Adipocyte (in vitro differentiated cells): ENCODE data around the gene OSMR.

Experiments
- DNase-seq: peaks from one replicate; pipeline ENCODE4 v3.0.0-alpha.2; 2015; ENCODE audit warnings: low read depth
- H3K27me3 ChIP-seq: replicated peaks from 2 replicates; pipeline ENCODE4 v1.7.0; 2013; ENCODE audit warnings: mild to moderate bottlenecking, low read length, moderate library complexity; ENCODE audit not compliant: control insufficient read depth, insufficient read depth
- H3K36me3 ChIP-seq: 2 replicates; pipeline ENCODE4 v1.7.0; 2013; ENCODE audit warnings: low read length, mild to moderate bottlenecking, moderate library complexity; ENCODE audit not compliant: control insufficient read depth, insufficient read depth, severe bottlenecking
- H3K4me1 ChIP-seq: 2 replicates; pipeline ENCODE4 v1.7.0; 2013; ENCODE audit warnings: mild to moderate bottlenecking, low read length, moderate library complexity; ENCODE audit not compliant: control insufficient read depth, insufficient read depth
- H3K4me3 ChIP-seq: 2 replicates; pipeline ENCODE4 v1.7.0; 2013; ENCODE audit warnings: mild to moderate bottlenecking, low read length, moderate library complexity
- H3K9ac ChIP-seq: 2 replicates; pipeline ENCODE4 v1.7.0; 2013; ENCODE audit warnings: mild to moderate bottlenecking, low read length, moderate library complexity
- H3K9me3 ChIP-seq: 2 replicates; pipeline ENCODE4 v1.7.0; 2013; ENCODE audit warnings: mild to moderate bottlenecking, low read length, moderate library complexity; ENCODE audit not compliant: control insufficient read depth

OSMR gene

GRCh38 chr5:38845526-38846378 lies at the start of gene OSMR:
Gene OSMR, plus strand, starts transcription at chr5:38846012. Its CDS starts 23,033 bp downstream, at chr5:38869045.
- DNase-seq, result peak; percentile 99
- peaks cover 2% of the 10 kb centered on the region for H3K9me3 ChIP-seq
- H3K27me3 ChIP-seq, result no peaks in the 10 kb centered on the region
- H3K9ac ChIP-seq, result peak within 1 kb of the TSS; percentile 99
- peak within 1 kb of the TSS; percentile 100 for H3K4me3 ChIP-seq
- peaks cover 34% of the 10 kb centered on the region for H3K36me3 ChIP-seq
- peaks cover 46% of the 10 kb centered on the region for H3K4me1 ChIP-seq

- peaks cover 42% of the 10 kb centered on the region for H3K4me1 ChIP-seq
- no peak overlapping the region for H3K4me3 ChIP-seq
- no peaks in the 10 kb centered on the region for H3K36me3 ChIP-seq
- no peak for DNase-seq
- H3K9ac ChIP-seq, result no peak overlapping the region
- no peaks in the 10 kb centered on the region for H3K27me3 ChIP-seq
- no peaks in the 10 kb centered on the region for H3K9me3 ChIP-seq
Measured at GRCh38 chr5:38796742-38797108, 49.1 kb upstream of the OSMR start.

DNA sequence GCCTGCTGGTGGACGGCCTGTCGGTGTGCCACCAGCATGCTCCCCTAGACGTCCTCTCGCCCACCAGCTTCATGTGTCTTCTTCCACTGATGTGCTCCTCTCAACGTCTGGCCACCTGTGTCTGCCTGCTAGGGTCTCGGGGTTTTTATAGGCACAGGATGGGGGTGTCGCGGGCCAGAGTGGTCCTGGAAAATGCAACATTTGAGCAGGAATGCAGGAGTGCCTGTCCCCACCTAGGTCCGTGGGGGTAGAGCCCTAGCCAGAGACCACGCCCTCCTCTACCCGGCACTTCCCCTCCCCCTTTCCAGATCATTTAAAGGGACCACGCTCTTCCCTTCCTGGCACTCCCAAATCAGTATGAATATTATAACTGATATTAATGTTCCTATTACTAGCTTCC lies 48.0 kb upstream of the OSMR start:
- no peak for DNase-seq
- Histone ChIP-seq H3K4me1 (peaks cover 42% of the 10 kb centered on the region), H3K4me3 (no peak overlapping the region), H3K36me3 (no peaks in the 10 kb centered on the region), H3K27me3 (no peaks in the 10 kb centered on the region), H3K9ac (no peak overlapping the region), H3K9me3 (no peaks in the 10 kb centered on the region)

DNA sequence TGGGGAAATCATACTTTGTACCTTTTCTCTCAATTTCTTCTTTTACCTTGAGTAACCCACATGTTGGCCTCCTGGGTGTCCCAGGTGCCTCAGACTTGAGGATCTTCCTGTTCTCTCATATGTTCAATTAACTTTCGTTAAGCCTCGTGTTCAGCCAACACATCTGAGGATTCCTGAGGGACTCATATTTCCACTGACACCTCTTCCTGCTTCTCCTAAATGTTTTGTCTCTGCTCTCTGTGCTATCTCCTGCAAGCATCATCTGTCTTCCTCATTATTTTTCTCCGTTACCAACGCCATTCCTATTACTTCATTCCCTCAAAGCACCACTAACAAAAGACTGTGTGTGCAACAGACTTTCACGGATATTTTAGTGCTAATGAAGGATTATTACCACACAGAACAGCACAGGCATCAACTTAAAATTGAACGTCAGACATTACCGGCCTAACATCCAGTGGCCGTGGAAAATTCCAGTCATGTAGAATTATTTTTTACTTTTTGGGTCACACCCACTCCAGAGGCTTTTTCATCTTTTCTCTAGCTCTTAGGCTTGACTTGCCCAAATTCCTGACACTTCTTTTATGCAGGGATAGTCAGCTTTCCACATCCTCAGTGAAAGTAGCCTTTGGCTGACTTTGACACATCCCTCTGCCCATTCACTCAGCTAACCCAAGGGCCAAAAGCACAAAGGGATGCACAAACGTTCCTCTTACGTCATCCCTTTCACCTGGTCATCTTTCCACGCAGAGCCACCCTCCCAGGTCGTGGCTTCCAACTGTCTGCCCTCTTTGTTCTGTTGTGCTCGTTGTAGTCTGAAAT lies 46.0 kb upstream of the OSMR start:
- no peak overlapping the region for H3K9ac ChIP-seq
- no peak for DNase-seq
- H3K36me3 ChIP-seq, result no peaks in the 10 kb centered on the region
- no peaks in the 10 kb centered on the region for H3K9me3 ChIP-seq
- H3K4me1 ChIP-seq, result peaks cover 42% of the 10 kb centered on the region
- no peaks in the 10 kb centered on the region for H3K27me3 ChIP-seq
- no peak overlapping the region for H3K4me3 ChIP-seq

DNA sequence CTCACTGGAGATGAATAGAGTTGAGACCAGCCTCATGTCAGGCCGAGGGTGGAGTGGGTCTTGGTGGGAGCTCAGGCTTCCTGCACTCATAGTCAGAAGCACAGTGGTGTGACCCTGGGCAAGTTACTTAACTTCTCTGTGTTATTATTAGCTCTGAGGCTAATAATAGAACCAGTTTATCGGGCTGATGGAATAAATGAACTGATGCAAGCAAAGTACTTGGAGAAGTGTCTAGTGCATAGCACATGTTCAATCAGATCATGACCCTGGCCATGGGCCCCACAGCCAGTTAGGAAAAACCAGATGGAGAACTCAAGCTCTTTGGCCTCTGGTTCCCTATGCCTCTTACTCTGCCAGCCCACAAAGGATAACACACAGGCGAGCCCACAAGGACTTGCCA lies 45.3 kb upstream of the OSMR start:
- Histone ChIP-seq H3K4me3 (no peak overlapping the region), H3K9me3 (no peaks in the 10 kb centered on the region)

DNA sequence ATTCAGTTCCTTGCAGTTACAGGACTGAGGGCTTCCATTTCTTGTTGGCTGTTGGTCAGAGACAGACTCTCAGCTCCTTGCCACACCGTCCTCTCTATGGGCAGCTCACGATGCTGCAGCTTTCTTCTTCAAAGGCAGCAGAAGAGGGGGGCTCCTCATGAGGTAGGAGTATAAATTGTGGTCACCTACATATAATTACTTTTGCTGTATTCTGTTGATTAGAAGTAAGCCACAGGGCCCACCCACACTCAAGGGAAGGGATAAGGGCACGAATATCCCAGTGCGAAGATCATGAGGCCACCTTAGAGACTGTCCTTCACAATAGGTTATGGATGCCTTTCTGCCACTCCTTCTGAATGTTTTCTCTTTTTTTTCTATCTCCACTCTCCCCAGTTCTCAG lies 43.7 kb upstream of the OSMR start:
- H3K27me3 ChIP-seq, result no peaks in the 10 kb centered on the region
- H3K9ac ChIP-seq, result no peak overlapping the region
- H3K36me3 ChIP-seq, result no peaks in the 10 kb centered on the region
- no peaks in the 10 kb centered on the region for H3K9me3 ChIP-seq
- H3K4me3 ChIP-seq, result no peak overlapping the region
- peaks cover 42% of the 10 kb centered on the region for H3K4me1 ChIP-seq
- no peak for DNase-seq

More for the DNA sequence above, 45.3 kb upstream of the OSMR start:
- no peaks in the 10 kb centered on the region for H3K27me3 ChIP-seq
- DNase-seq, result no peak
- H3K9ac ChIP-seq, result no peak overlapping the region
- H3K36me3 ChIP-seq, result no peaks in the 10 kb centered on the region
- peaks cover 42% of the 10 kb centered on the region for H3K4me1 ChIP-seq

GRCh38 chr5:38803246-38803645 lies 42.6 kb upstream of the OSMR start:
- no peak for DNase-seq
- Histone ChIP-seq H3K9ac (no peak overlapping the region), H3K27me3 (no peaks in the 10 kb centered on the region), H3K4me3 (no peak overlapping the region), H3K36me3 (no peaks in the 10 kb centered on the region), H3K4me1 (peaks cover 52% of the 10 kb centered on the region), H3K9me3 (no peaks in the 10 kb centered on the region)

DNA sequence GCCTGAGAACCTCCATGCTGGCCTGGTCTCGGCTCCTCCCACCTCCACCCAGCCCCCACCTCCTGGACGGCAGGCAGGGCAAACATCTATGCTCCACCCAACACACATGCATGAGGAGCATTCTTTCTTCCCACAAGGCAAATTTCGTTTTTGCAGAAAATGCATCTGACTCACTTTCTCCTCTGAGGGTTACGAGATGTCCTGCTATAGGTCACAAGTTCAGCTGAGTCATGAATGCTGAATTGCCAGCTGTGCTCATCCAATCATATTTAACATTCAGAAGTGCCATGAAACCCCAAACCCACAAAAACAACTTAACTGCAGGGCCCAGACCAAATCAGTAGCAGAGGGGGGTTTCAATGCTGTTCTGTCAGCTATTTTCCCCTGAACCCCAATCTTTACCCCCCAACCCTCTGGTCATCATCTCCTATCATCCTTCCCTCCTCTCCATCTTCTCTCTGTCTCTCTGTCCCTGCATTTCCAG lies 39.0 kb upstream of the OSMR start:
- H3K9me3 ChIP-seq, result no peaks in the 10 kb centered on the region
- no peaks in the 10 kb centered on the region for H3K27me3 ChIP-seq
- peak overlapping the region; percentile 21 for H3K4me3 ChIP-seq
- DNase-seq, result peak; percentile 78
- H3K4me1 ChIP-seq, result peaks cover 53% of the 10 kb centered on the region
- peak overlapping the region; percentile 52 for H3K9ac ChIP-seq
- no peaks in the 10 kb centered on the region for H3K36me3 ChIP-seq

GRCh38 chr5:38807570-38808483 lies 38.0 kb upstream of the OSMR start:
- DNase-seq, result peak; percentile 55
- H3K4me3 ChIP-seq, result peak overlapping the region; percentile 21
- no peaks in the 10 kb centered on the region for H3K27me3 ChIP-seq
- peak overlapping the region; percentile 52 for H3K9ac ChIP-seq
- no peaks in the 10 kb centered on the region for H3K36me3 ChIP-seq
- H3K4me1 ChIP-seq, result peaks cover 53% of the 10 kb centered on the region
- no peaks in the 10 kb centered on the region for H3K9me3 ChIP-seq

- H3K9me3 ChIP-seq, result no peaks in the 10 kb centered on the region
- no peak overlapping the region for H3K4me3 ChIP-seq
- H3K27me3 ChIP-seq, result no peaks in the 10 kb centered on the region
- peaks cover 53% of the 10 kb centered on the region for H3K4me1 ChIP-seq
- no peak for DNase-seq
- peak overlapping the region; percentile 53 for H3K9ac ChIP-seq
- H3K36me3 ChIP-seq, result no peaks in the 10 kb centered on the region
Measured at GRCh38 chr5:38808666-38809343, 37.0 kb upstream of the OSMR start.
